ENCODE measurements around the gene GMCL2. TPM values are rescaled to one million over a fixed set of nuclear protein-coding genes. Genes with fewer than 3 reads are reported as not detected.
A peak's percentile ranks its signal among the peaks of the same experiment; 100 is the strongest.

The GMCL2 gene
- total and polyA plus RNA-seq, 9 of the 15 experiments (the other 6 are each of a cell fraction or from before 2014, with no cell fraction given): 0.04 TPM; not detected in 8

- TF ChIP-seq ZNF407 (IDR thresholded peaks at IDR 0.05; ENCODE audit: low read depth): no peak
- TF ChIP-seq DNMT1 (IDR thresholded peaks at IDR 0.05): no peak
- no peak for TF ChIP-seq LEF1 (IDR thresholded peaks at IDR 0.05)
- peak; percentile 84 for TF ChIP-seq POLR2G (IDR thresholded peaks at IDR 0.05; ENCODE audit: low read depth, low read length)
- no peak for TF ChIP-seq ZNF75A (CRISPR knock-in tag; IDR thresholded peaks at IDR 0.05)
- no peak for TF ChIP-seq PHTF2 (CRISPR knock-in tag; IDR thresholded peaks at IDR 0.05)
- TF ChIP-seq ZNF512 (tag; IDR thresholded peaks at IDR 0.05): no peak
- TF ChIP-seq ZNF444 (CRISPR knock-in tag; IDR thresholded peaks at IDR 0.05): no peak
- no peak for TF ChIP-seq ZNF830 (CRISPR knock-in tag; IDR thresholded peaks at IDR 0.05)
- no peak for TF ChIP-seq ZNF3 (CRISPR knock-in tag; IDR thresholded peaks at IDR 0.05)
- no peak for TF ChIP-seq ZNF655 (CRISPR knock-in tag; IDR thresholded peaks at IDR 0.05)
- TF ChIP-seq CHD4 (IDR thresholded peaks at IDR 0.05; ENCODE audit: insufficient read depth, insufficient replicate concordance, low read depth, low read length, poor library complexity, severe bottlenecking): no peak
- TF ChIP-seq ZBED1 (IDR thresholded peaks at IDR 0.05): no peak
Measured at GRCh38 chr5:178232124-178232919, 45.2 kb upstream of the GMCL2 start, which contains the start of gene PHYKPL (continued).

Measured in K562 (cell line).